GM12892 (cell line): Measurements from ENCODE around the gene CHCHD3.

Source experiments
- POLR2A ChIP-seq: IDR thresholded peaks from 2 replicates; pipeline ENCODE4 v1.6.1; 2011; ENCODE audit warnings: low read depth, low read length, control low read depth
- POLR2AphosphoS5 ChIP-seq: IDR thresholded peaks from 2 replicates; pipeline ENCODE4 v1.6.1; 2011; ENCODE audit warnings: low read depth, low read length, control low read depth
- TAF1 ChIP-seq: IDR thresholded peaks from 2 replicates; pipeline ENCODE4 v1.6.1; 2011; ENCODE audit warnings: low read depth, mild to moderate bottlenecking, control low read depth, low read length, borderline replicate concordance

DNA sequence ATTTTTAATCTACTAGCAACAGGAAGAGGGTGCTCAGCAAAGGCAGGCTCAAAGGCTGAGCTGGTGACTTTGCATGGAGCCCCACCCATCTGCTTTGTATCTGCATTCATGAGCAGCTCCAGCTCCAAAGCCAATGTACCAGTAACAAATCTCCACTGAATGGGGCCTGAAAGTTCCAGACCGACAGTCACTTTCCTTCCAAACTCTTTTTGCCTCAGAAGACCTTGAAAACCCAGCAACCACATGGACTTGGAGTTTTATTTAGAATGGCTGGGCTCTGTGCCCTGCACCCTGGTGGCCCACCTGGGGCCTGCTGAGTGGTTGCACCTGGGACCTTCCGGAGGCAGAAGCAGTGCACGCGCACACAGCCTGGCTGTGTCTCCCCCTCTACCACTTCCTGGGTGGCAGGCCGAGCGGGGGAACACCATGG, 310.6 kb downstream of the CHCHD3 start:
- TF ChIP-seq TAF1 (no peak), POLR2A (no peak), POLR2AphosphoS5 (no peak)
